ENCODE results near the gene DKK3.

Gene DKK3

DNA sequence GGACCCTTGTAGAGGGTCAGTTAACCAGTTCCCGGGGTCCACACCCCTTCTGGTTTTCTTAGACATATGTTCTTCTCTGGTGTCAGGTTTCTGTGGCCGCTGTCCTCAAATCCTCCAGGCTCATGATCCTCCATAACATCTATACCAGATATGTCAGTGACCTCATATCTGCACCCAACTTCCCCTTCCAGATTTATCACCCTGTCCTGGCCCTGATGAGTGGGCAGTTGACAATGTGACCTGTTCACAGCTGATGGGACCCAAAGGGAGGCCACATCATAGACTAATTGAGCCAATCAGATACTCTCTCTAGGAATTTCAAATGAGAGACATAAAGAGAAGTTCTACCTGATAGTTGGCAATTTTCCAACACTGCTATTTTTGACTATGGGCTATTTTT lies 5.1 kb downstream of the DKK3 start:
- H3K9ac ChIP-seq (ENCODE audit: low read length) = no peak overlapping the region
- no peaks in the 10 kb centered on the region for H3K27me3 ChIP-seq (ENCODE audit: low read length)
- no peaks in the 10 kb centered on the region for H4K20me1 ChIP-seq (ENCODE audit: low read depth, low read length)
- no peak overlapping the region for H3K27ac ChIP-seq (ENCODE audit: low read depth, low read length)
- H3K4me3 ChIP-seq (ENCODE audit: insufficient read depth, low read length, poor library complexity, severe bottlenecking) = no peak overlapping the region
- H2AFZ ChIP-seq (ENCODE audit: low read depth, low read length, severe bottlenecking) = no peak overlapping the region
- H3K9me3 ChIP-seq (ENCODE audit: insufficient read depth, low read length) = no peaks in the 10 kb centered on the region
- no peaks in the 10 kb centered on the region for H3K9me2 ChIP-seq (replicated peaks; ENCODE audit: insufficient read depth, low read length)
- no peak overlapping the region for H3K4me2 ChIP-seq (ENCODE audit: low read depth, low read length, poor library complexity, severe bottlenecking)
- no peaks in the 10 kb centered on the region for H3F3A ChIP-seq (ENCODE audit: insufficient read depth)
- TF ChIP-seq EZH2phosphoT487 (conservative IDR thresholded peaks at IDR 0.05; ENCODE audit: low read length) = no peak
- TF ChIP-seq, protein P1, sequence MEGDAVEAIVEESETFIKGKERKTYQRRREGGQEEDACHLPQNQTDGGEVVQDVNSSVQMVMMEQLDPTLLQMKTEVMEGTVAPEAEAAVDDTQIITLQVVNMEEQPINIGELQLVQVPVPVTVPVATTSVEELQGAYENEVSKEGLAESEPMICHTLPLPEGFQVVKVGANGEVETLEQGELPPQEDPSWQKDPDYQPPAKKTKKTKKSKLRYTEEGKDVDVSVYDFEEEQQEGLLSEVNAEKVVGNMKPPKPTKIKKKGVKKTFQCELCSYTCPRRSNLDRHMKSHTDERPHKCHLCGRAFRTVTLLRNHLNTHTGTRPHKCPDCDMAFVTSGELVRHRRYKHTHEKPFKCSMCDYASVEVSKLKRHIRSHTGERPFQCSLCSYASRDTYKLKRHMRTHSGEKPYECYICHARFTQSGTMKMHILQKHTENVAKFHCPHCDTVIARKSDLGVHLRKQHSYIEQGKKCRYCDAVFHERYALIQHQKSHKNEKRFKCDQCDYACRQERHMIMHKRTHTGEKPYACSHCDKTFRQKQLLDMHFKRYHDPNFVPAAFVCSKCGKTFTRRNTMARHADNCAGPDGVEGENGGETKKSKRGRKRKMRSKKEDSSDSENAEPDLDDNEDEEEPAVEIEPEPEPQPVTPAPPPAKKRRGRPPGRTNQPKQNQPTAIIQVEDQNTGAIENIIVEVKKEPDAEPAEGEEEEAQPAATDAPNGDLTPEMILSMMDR (IDR thresholded peaks at IDR 0.05; ENCODE audit: insufficient read depth, low read length, poor library complexity, severe bottlenecking) = no peak
- no peaks in the 10 kb centered on the region for H3K36me3 ChIP-seq (ENCODE audit: low read length)
- H3K79me2 ChIP-seq (ENCODE audit: insufficient read depth, low read length) = no peaks in the 10 kb centered on the region

DNA sequence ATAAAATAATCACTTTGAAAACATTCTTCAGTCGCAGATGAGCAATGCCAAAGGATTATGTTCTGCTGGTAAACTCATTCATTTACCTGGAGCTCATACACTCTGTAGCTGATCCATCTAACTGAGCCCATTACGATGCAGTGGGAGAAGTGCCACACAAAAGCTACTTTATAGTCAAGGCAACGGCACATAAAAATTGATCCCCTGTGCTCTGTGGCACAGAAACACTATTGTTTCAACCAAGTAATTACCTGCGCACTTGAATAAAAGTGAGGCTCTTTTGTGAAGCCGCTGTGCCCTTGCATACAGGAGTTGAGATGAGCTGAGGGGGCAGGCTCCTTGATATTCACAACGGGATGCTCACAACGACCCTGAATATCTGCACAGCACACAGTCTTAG lies 7.2 kb downstream of the DKK3 start:
- Histone ChIP-seq H3K27ac (ENCODE audit: low read depth, low read length) (no peak overlapping the region), H3K79me2 (ENCODE audit: insufficient read depth, low read length) (no peaks in the 10 kb centered on the region), H3K9me2 (replicated peaks; ENCODE audit: insufficient read depth, low read length) (no peaks in the 10 kb centered on the region), H3K27me3 (ENCODE audit: low read length) (no peaks in the 10 kb centered on the region), H3K36me3 (ENCODE audit: low read length) (no peaks in the 10 kb centered on the region), H3K4me3 (ENCODE audit: insufficient read depth, low read length, poor library complexity, severe bottlenecking) (no peak overlapping the region), H3K4me2 (ENCODE audit: low read depth, low read length, poor library complexity, severe bottlenecking) (no peak overlapping the region), H2AFZ (ENCODE audit: low read depth, low read length, severe bottlenecking) (no peak overlapping the region), H3K9me3 (ENCODE audit: insufficient read depth, low read length) (no peaks in the 10 kb centered on the region), H4K20me1 (ENCODE audit: low read depth, low read length) (no peaks in the 10 kb centered on the region), H3F3A (ENCODE audit: insufficient read depth) (no peaks in the 10 kb centered on the region), H3K9ac (ENCODE audit: low read length) (no peak overlapping the region)
- no peak for TF ChIP-seq EZH2phosphoT487 (conservative IDR thresholded peaks at IDR 0.05; ENCODE audit: low read length)
- TF ChIP-seq, protein P1 (IDR thresholded peaks at IDR 0.05; ENCODE audit: insufficient read depth, low read length, poor library complexity, severe bottlenecking) = no peak

DNA sequence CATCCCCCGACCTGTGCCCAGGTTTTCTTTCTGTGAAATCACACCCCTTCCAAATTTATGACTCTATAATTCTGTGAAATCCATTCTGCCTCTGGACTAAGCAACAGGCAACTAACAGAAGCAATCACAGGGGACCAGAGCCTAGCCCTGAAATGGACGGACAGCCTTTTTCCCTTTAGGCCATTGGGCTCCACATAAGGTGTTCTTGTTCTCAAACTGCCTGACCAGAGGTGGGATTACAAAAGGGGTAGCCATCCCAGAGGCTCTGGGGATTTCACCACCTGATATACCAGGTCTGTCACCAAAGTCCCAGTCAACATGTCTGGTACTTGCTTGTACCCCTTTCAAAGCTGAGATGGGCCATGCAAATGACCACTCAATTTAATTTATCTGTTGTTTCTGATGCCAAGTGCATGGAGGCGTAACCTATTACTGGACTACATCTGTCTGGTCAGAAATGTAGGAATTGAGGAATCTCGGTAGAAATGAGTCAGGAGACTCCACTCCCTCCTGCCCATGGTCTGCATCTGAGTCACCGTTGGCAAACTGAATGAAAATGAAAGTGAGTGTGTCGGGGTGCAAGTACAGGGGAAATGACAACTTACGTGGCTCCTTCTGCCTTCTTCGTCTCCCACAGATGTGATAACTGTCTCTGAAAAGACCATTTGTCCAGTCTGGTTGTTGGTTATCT lies 10.2 kb downstream of the DKK3 start:
- H3K9ac ChIP-seq (ENCODE audit: low read length) = no peak overlapping the region
- H3K4me2 ChIP-seq (ENCODE audit: low read depth, low read length, poor library complexity, severe bottlenecking) = no peak overlapping the region

More for the DNA sequence above, 10.2 kb downstream of the DKK3 start:
- Histone ChIP-seq H3K4me3 (ENCODE audit: insufficient read depth, low read length, poor library complexity, severe bottlenecking) (no peak overlapping the region), H3K36me3 (ENCODE audit: low read length) (no peaks in the 10 kb centered on the region), H3K9me3 (ENCODE audit: insufficient read depth, low read length) (no peaks in the 10 kb centered on the region), H2AFZ (ENCODE audit: low read depth, low read length, severe bottlenecking) (no peak overlapping the region), H3K9me2 (replicated peaks; ENCODE audit: insufficient read depth, low read length) (no peaks in the 10 kb centered on the region), H3K79me2 (ENCODE audit: insufficient read depth, low read length) (no peaks in the 10 kb centered on the region), H3K27me3 (ENCODE audit: low read length) (no peaks in the 10 kb centered on the region), H3F3A (ENCODE audit: insufficient read depth) (no peaks in the 10 kb centered on the region), H4K20me1 (ENCODE audit: low read depth, low read length) (no peaks in the 10 kb centered on the region), H3K27ac (ENCODE audit: low read depth, low read length) (no peak overlapping the region)
- TF ChIP-seq EZH2phosphoT487 (conservative IDR thresholded peaks at IDR 0.05; ENCODE audit: low read length) = no peak
- TF ChIP-seq, protein P1 (IDR thresholded peaks at IDR 0.05; ENCODE audit: insufficient read depth, low read length, poor library complexity, severe bottlenecking) = no peak
